Measurements from ENCODE around the gene TPRX1.

DNA sequence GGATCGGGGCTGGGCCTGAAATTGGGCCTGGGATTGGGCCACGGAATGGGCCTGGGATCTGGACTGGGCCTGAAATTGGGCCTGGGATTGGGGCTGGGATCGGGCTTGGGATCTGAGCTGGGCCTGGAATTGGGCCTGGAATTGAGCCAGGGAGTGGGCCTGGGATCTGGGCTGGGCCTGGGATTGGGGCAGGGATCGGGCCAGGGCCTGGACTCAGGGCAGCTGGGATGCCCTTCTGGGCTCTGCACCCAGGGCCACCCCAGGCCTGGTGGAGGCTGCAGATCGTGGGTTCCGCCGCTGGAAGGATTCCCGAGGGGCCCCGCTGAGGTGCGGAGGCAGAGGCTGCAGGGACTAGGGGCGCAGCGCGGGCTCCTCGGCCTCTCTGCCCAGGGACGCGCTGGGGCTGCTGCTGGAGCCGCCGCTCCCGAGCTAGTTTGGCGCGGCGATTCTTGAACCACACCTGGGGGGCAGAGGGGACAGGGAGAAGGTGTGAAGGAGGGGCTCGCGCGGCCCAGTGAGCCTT, 1.8 kb downstream of the TPRX1 start:
- TF ChIP-seq, protein P1, sequence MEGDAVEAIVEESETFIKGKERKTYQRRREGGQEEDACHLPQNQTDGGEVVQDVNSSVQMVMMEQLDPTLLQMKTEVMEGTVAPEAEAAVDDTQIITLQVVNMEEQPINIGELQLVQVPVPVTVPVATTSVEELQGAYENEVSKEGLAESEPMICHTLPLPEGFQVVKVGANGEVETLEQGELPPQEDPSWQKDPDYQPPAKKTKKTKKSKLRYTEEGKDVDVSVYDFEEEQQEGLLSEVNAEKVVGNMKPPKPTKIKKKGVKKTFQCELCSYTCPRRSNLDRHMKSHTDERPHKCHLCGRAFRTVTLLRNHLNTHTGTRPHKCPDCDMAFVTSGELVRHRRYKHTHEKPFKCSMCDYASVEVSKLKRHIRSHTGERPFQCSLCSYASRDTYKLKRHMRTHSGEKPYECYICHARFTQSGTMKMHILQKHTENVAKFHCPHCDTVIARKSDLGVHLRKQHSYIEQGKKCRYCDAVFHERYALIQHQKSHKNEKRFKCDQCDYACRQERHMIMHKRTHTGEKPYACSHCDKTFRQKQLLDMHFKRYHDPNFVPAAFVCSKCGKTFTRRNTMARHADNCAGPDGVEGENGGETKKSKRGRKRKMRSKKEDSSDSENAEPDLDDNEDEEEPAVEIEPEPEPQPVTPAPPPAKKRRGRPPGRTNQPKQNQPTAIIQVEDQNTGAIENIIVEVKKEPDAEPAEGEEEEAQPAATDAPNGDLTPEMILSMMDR (IDR thresholded peaks at IDR 0.05; ENCODE audit: low read length): no peak
- no peak for TF ChIP-seq EZH2 (optimal IDR thresholded peaks at IDR 0.05; ENCODE audit: low read depth, low read length)
- TF ChIP-seq EZH2phosphoT487 (IDR thresholded peaks at IDR 0.05; ENCODE audit: low read length): no peak

Measured in MM.1S (cell line).